ENCODE measurements around the gene S100A6.

S100A6 gene

GRCh38 chr1:153495536-153495935, 40.3 kb downstream of the S100A6 start:
- no peak for TF ChIP-seq CTCF (IDR thresholded peaks at IDR 0.05; ENCODE audit: control insufficient read depth, insufficient read depth, low read depth, low read length, missing control alignments)
- H3K4me3 ChIP-seq (ENCODE audit: control insufficient read depth, low read depth, low read length), result no peak overlapping the region
- no peak for DNase-seq (ENCODE audit: low read depth)

- no peak for DNase-seq (ENCODE audit: low read depth)
- peak; percentile 96 for TF ChIP-seq CTCF (IDR thresholded peaks at IDR 0.05; ENCODE audit: control insufficient read depth, insufficient read depth, low read depth, low read length, missing control alignments)
Observed at GRCh38 chr1:153494976-153495535, 40.7 kb downstream of the S100A6 start.

GRCh38 chr1:153493343-153493960, 42.3 kb downstream of the S100A6 start:
- H3K4me3 ChIP-seq (ENCODE audit: control insufficient read depth, low read depth, low read length), result no peak overlapping the region
- no peak for DNase-seq (ENCODE audit: low read depth)
- TF ChIP-seq CTCF (IDR thresholded peaks at IDR 0.05; ENCODE audit: control insufficient read depth, insufficient read depth, low read depth, low read length, missing control alignments), result no peak

More at GRCh38 chr1:153494976-153495535, 40.7 kb downstream of the S100A6 start:
- no peak overlapping the region for H3K4me3 ChIP-seq (ENCODE audit: control insufficient read depth, low read depth, low read length)

GRCh38 chr1:153490272-153491051, 45.3 kb downstream of the S100A6 start:
- peak; percentile 88 for DNase-seq (ENCODE audit: low read depth)
- no peak for TF ChIP-seq CTCF (IDR thresholded peaks at IDR 0.05; ENCODE audit: control insufficient read depth, insufficient read depth, low read depth, low read length, missing control alignments)
- no peak overlapping the region for H3K4me3 ChIP-seq (ENCODE audit: control insufficient read depth, low read depth, low read length)

GRCh38 chr1:153488731-153489130, 47.1 kb downstream of the S100A6 start:
- no peak for DNase-seq (ENCODE audit: low read depth)
- TF ChIP-seq CTCF (IDR thresholded peaks at IDR 0.05; ENCODE audit: control insufficient read depth, insufficient read depth, low read depth, low read length, missing control alignments), result no peak
- no peak overlapping the region for H3K4me3 ChIP-seq (ENCODE audit: control insufficient read depth, low read depth, low read length)

- TF ChIP-seq CTCF (IDR thresholded peaks at IDR 0.05; ENCODE audit: control insufficient read depth, insufficient read depth, low read depth, low read length, missing control alignments), result no peak
- H3K4me3 ChIP-seq (ENCODE audit: control insufficient read depth, low read depth, low read length), result no peak overlapping the region
- no peak for DNase-seq (ENCODE audit: low read depth)
Observed at GRCh38 chr1:153487707-153488106, 48.1 kb downstream of the S100A6 start.
